K562 (cell line): ENCODE measurements around the gene CALHM3. TPM values are rescaled to one million over a fixed set of nuclear protein-coding genes. Genes with fewer than 3 reads are reported as not detected.

Experiments
- ATAC-seq: fragments of 200-7000 bp; cut with Tn5 transposase; 3 replicates; pipeline ENCODE4 v1.9.1; 2020; ENCODE audit warnings: moderate library complexity
- BruUV-seq: library from RNA; stranded (reverse); fragments of 400-500 nt; replicated peaks from 2 replicates; lab custom pipeline; 2021; lab: Mats Ljungman, UMichigan
- CTCF ChIA-PET: fragments of 300-600 bp; formaldehyde crosslinking; extraction: SDS; loops from one replicate; lab custom pipeline; 2021; ENCODE audit warnings: low intra/inter-chr PET ratio; lab: Yijun Ruan, JAX
- POLR2A ChIA-PET: fragments of 300-600, 350-650 bp; sonication (Branson Sonifier 250); formaldehyde crosslinking; extraction: SDS; loops from one replicate; lab custom pipeline; 2021; ENCODE audit warnings: antibody characterized with exemption, inconsistent platforms; lab: Yijun Ruan, JAX
- DNase-seq, 4 experiments: peaks; one replicate each; pipeline versions ENCODE4 v3.0.0 to v3.0.0-alpha.2; 2011 to 2018; ENCODE audit warnings: low spot score in 3 of 4, mixed read lengths in 3 of 4; ENCODE audit errors: extremely low read depth in 1 of 4
- FAIRE-seq: peaks from 2 replicates; lab custom pipeline; 2011; peaks lifted over from hg19 to GRCh38; lab: Jason Lieb, UNC
- H2AFZ ChIP-seq: 2 replicates; pipeline ENCODE4 v1.6.0; 2011; ENCODE audit warnings: low read depth, low read length, control low read depth, inconsistent platforms
- H3K27ac ChIP-seq: fragments of 200-600 bp; 3 replicates; pipeline ENCODE4 v1.8.0; 2011; ENCODE audit warnings: low read depth, mild to moderate bottlenecking, control low read depth, inconsistent platforms, low read length, moderate library complexity, mixed read lengths; ENCODE audit errors: extremely low read depth
- H3K27me3 ChIP-seq, 2 experiments: fragments of 300-600 bp in 1 of 2; 2 replicates in 1 of 2; 3 replicates in 1 of 2; pipeline versions ENCODE4 v1.6.0 to v1.8.0; 2011; ENCODE audit warnings: inconsistent platforms in 2 of 2, low read length in 2 of 2, mild to moderate bottlenecking in 1 of 2, mixed read lengths in 1 of 2, moderate library complexity in 1 of 2; ENCODE audit not compliant: control insufficient read depth in 2 of 2, insufficient read depth in 2 of 2
- H3K36me3 ChIP-seq: fragments of 300-600 bp; 3 replicates; pipeline ENCODE4 v1.8.0; 2011; ENCODE audit warnings: mild to moderate bottlenecking, low read length, inconsistent platforms; ENCODE audit not compliant: control insufficient read depth, insufficient read depth
- H3K4me1 ChIP-seq, 2 experiments: fragments of 200-600 bp in 1 of 2; replicated peaks in 1 of 2; 2 replicates in 1 of 2; 3 replicates in 1 of 2; pipeline versions ENCODE4 v1.5.1 to v1.8.0; 2011; ENCODE audit warnings: inconsistent platforms in 2 of 2, low read length in 2 of 2, mild to moderate bottlenecking in 1 of 2, mixed read lengths in 1 of 2, moderate library complexity in 1 of 2; ENCODE audit not compliant: control insufficient read depth in 2 of 2, insufficient read depth in 2 of 2
- H3K4me2 ChIP-seq: 2 replicates; pipeline ENCODE4 v1.6.1; 2011; ENCODE audit warnings: low read length, control low read depth, inconsistent platforms, mixed read lengths; ENCODE audit not compliant: insufficient read depth
- H3K4me3 ChIP-seq: fragments of 200-600 bp; sonication (generic), shearing (Covaris generic); 2 replicates; pipeline ENCODE4 v1.5.1; 2016; ENCODE audit warnings: control low read depth, inconsistent platforms
- H3K79me2 ChIP-seq: fragments of 200-600 bp; 3 replicates; pipeline ENCODE4 v1.8.0; 2011; ENCODE audit warnings: low read length, inconsistent platforms; ENCODE audit not compliant: control insufficient read depth, insufficient read depth
- H3K9ac ChIP-seq, 2 experiments: 2 replicates each; pipeline versions ENCODE4 v1.6.0 to v1.6.1; 2011; ENCODE audit warnings: low read depth in 2 of 2, low read length in 2 of 2, control low read depth in 1 of 2, inconsistent platforms in 1 of 2, mild to moderate bottlenecking in 1 of 2, mixed read lengths in 1 of 2; ENCODE audit not compliant: insufficient read depth in 1 of 2
- H3K9me1 ChIP-seq: one replicate; pipeline ENCODE4 v1.6.0; 2011; ENCODE audit warnings: inconsistent platforms, mild to moderate bottlenecking, low read length, moderate library complexity; ENCODE audit not compliant: control insufficient read depth, insufficient read depth
- H3K9me3 ChIP-seq: replicated peaks from 2 replicates; pipeline ENCODE4 v1.5.1; 2011; ENCODE audit warnings: low read depth, low read length, inconsistent platforms; ENCODE audit not compliant: control insufficient read depth, insufficient read depth
- H4K20me1 ChIP-seq: replicated peaks from 2 replicates; pipeline ENCODE4 v1.6.1; 2011; ENCODE audit warnings: low read length, inconsistent platforms, mixed read lengths; ENCODE audit not compliant: control insufficient read depth, insufficient read depth
- CC2D1A ChIP-seq: fragments of 450-650 bp; IDR thresholded peaks from 2 replicates; pipeline ENCODE4 v1.6.1; 2017; ENCODE audit warnings: mild to moderate bottlenecking
- DPF2 ChIP-seq: fragments of 450-650 bp; IDR thresholded peaks from 2 replicates; pipeline ENCODE4 v1.6.1; 2016
- KLF10 ChIP-seq: fragments of 250-450 bp; sonication (Bioruptor Pico); IDR thresholded peaks from 2 replicates; pipeline ENCODE4 v1.6.1; 2021; ENCODE audit warnings: matching md5 sums
- MTA1 ChIP-seq: fragments of 450-650 bp; IDR thresholded peaks from 2 replicates; pipeline ENCODE4 v1.6.1; 2017; ENCODE audit warnings: borderline replicate concordance
- MYC ChIP-seq, 2 experiments: fragments of 250-450 bp in 1 of 2; sonication (Bioruptor Pico) in 1 of 2; IDR thresholded peaks; 2 replicates each; pipeline versions ENCODE4 v1.5.1 to v1.6.1; 2012 to 2021; ENCODE audit warnings: low read depth in 2 of 2, borderline replicate concordance in 1 of 2, improper control_type of control experiment in 1 of 2, low read length in 1 of 2, mild to moderate bottlenecking in 1 of 2, moderate library complexity in 1 of 2
- NCOA4 ChIP-seq: fragments of 450-650 bp; IDR thresholded peaks from 2 replicates; pipeline ENCODE4 v1.6.1; 2018; ENCODE audit warnings: mild to moderate bottlenecking; ENCODE audit not compliant: partially characterized antibody
- NEUROD1 ChIP-seq: fragments of 150-350 bp; IDR thresholded peaks from 2 replicates; pipeline ENCODE4 v1.6.1; 2014; ENCODE audit warnings: borderline replicate concordance, low read length, low read depth; ENCODE audit not compliant: partially characterized antibody
- NFE2L1 ChIP-seq: fragments of 450-650 bp; IDR thresholded peaks from 2 replicates; pipeline ENCODE4 v1.6.1; 2016; ENCODE audit warnings: missing genetic modification characterization, low read depth, mild to moderate bottlenecking, missing compliant biosample characterization, moderate library complexity, borderline replicate concordance
- NFXL1 ChIP-seq: fragments of 450-650 bp; formaldehyde crosslinking; IDR thresholded peaks from 2 replicates; pipeline ENCODE4 v1.4.0; 2021; ENCODE audit warnings: mild to moderate bottlenecking
- POLR2H ChIP-seq: IDR thresholded peaks from 2 replicates; pipeline ENCODE4 v1.6.1; 2016; ENCODE audit warnings: missing genetic modification characterization, low read depth, mild to moderate bottlenecking, control low read depth, missing compliant biosample characterization, moderate library complexity
- U2AF2 ChIP-seq: fragments of 200-400 bp; formaldehyde crosslinking; optimal IDR thresholded peaks from 2 replicates; pipeline ENCODE3; 2017; ENCODE audit warnings: low read depth, mild to moderate bottlenecking, low read length
- XRCC3 ChIP-seq: fragments of 450-650 bp; IDR thresholded peaks from 2 replicates; pipeline ENCODE4 v1.6.1; 2017; ENCODE audit warnings: mild to moderate bottlenecking, moderate library complexity
- ZNF224 ChIP-seq: sonication (generic); formaldehyde crosslinking; IDR thresholded peaks from 2 replicates; pipeline ENCODE4 v1.8.0; 2022; ENCODE audit warnings: mild to moderate bottlenecking, missing genetic modification reagents
- ZNF239 ChIP-seq: fragments of 250-450 bp; sonication (Bioruptor Pico); IDR thresholded peaks from 2 replicates; pipeline ENCODE4 v1.4.0; 2020; ENCODE audit warnings: mild to moderate bottlenecking
- ZNF253 ChIP-seq: fragments of 250-450 bp; sonication (Bioruptor Pico); conservative IDR thresholded peaks from 2 replicates; pipeline ENCODE4 v1.6.1; 2021; ENCODE audit warnings: mild to moderate bottlenecking
- ZNF551 ChIP-seq: fragments of 250-450 bp; sonication (Bioruptor Pico); IDR thresholded peaks from 2 replicates; pipeline ENCODE4 v1.5.0; 2021; ENCODE audit warnings: mild to moderate bottlenecking, moderate library complexity
- WGBS: fragments of 100-300 bp; shearing (Covaris generic); methylation state at CpG from one replicate; pipeline ENCODE4 v1.1.6; 2016; ENCODE audit warnings: low coverage, mixed read lengths; ENCODE audit not compliant: insufficient coverage; ENCODE audit errors: missing lambda C conversion rate; 5-methylcytosine and 5-hydroxymethylcytosine counted together
- in situ Hi-C: fragments of 300-500 bp; cut with MboI; formaldehyde crosslinking; loops from 4 replicates; pipeline ENCODE4 v1.15.0; 2018; ENCODE audit warnings: inconsistent platforms, mixed read lengths
- intact Hi-C: fragments of 100-400 bp; cut with micrococcal nuclease; formaldehyde crosslinking; loops from 2 replicates; pipeline ENCODE4 v1.14.2; 2022
- polyA plus RNA-seq, 8 experiments: library from polyadenylated mRNA; depleted of rRNA in 4 of 8; stranded (reverse) in 5 of 8; unstranded in 3 of 8; fragments of >200 nt; fragmentation: Nextera tagmentation in 2 of 8; fragmentation: Illumina TruSeq in 1 of 8; extraction: Ambion mirVana in 2 of 8; extraction: Trizol in 1 of 8; gene quantifications; 2 replicates each; pipeline versions ENCODE4 v1.2.1 to v1.2.3, GENCODE V29; 2011 to 2014; ENCODE audit warnings: inconsistent platforms in 1 of 8, missing spikeins in 1 of 8
- total RNA-seq, 7 experiments: library from RNA; depleted of rRNA in 6 of 7; stranded (reverse); fragments of >200 nt in 6 of 7; fragmentation: Illumina TruSeq in 2 of 7; extraction: Trizol in 2 of 7; gene quantifications; 2 replicates each; pipeline versions ENCODE4 v1.2.1 to v1.2.3, GENCODE V29; 2011 to 2021; ENCODE audit warnings: low replicate concordance in 1 of 7
- TF ChIP-seq, protein P1 (sequence below): sonication (generic); formaldehyde crosslinking; IDR thresholded peaks from 2 replicates; pipeline ENCODE4 v1.8.1; 2023; ENCODE audit warnings: missing genetic modification reagents, mild to moderate bottlenecking, borderline replicate concordance

The CALHM3 gene
- total and polyA plus RNA-seq, 9 of the 15 experiments (the other 6 are each of a cell fraction or from before 2014, with no cell fraction given) = not detected

DNA sequence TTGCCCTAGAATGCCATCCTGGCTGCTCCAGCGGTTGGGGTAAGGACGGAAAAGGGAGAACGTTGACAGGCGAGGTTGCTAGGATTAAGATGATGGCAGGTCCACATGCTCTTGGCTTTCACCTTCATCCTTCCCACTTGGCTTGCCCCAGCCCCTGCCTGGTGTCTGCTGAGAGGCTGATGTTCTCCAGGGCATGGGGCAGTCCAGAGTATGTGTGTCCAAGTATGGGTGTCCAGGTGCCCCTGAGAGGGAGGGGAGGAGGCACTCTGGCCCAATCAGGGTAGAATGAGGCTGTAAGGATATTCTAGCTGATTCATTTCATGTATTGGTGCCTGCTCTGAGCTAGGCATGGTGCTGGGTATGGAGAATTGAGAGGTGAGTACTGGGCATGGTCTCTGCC, 27.0 kb upstream of the CALHM3 start:
- in situ Hi-C loops = no loop called here
- DNase-seq = no peak
- 59% methylated on average over 2 of the region's 4 CpGs for WGBS
- BruUV-seq = no TSS peak
- Histone ChIP-seq H3K4me1 (peaks cover 0 to 10% of the 10 kb centered on the region in 2 experiments; a peak in 4 of 5 replicates), H3K9me1 (no peaks in the 10 kb centered on the region), H3K9me3 (no peaks in the 10 kb centered on the region), H3K9ac (no peak overlapping the region), H2AFZ (no peak overlapping the region), H3K27me3 (peaks cover 2 to 31% of the 10 kb centered on the region in 2 experiments; a peak in 3 of 5 replicates), H3K4me2 (no peak overlapping the region), H3K79me2 (no peaks in the 10 kb centered on the region), H3K4me3 (no peak overlapping the region), H4K20me1 (no peaks in the 10 kb centered on the region), H3K36me3 (no peaks in the 10 kb centered on the region), H3K27ac (no peak overlapping the region)
- no peak for FAIRE-seq
- no peak for ATAC-seq
- ChIA-PET CTCF (no interaction called here), POLR2A (no interaction called here)
- TF ChIP-seq NFXL1 (CRISPR knock-in tag) (no peak), MYC (IDR thresholded peaks at IDR 0.05; ENCODE audit: low read depth, low read length) (no peak), MYC (CRISPR knock-in tag; IDR thresholded peaks at IDR 0.05; ENCODE audit: borderline replicate concordance, low read depth) (no peak), U2AF2 (no peak), ZNF239 (CRISPR knock-in tag) (no peak), NFE2L1 (tag) (no peak), NCOA4 (no peak), CC2D1A (no peak), DPF2 (no peak), MTA1 (no peak), ZNF551 (CRISPR knock-in tag) (no peak), POLR2H (tag) (no peak), ZNF224 (CRISPR knock-in tag) (no peak), KLF10 (CRISPR knock-in tag) (no peak), ZNF253 (CRISPR knock-in tag) (no peak), XRCC3 (no peak), NEUROD1 (no peak)
- TF ChIP-seq, protein P1, sequence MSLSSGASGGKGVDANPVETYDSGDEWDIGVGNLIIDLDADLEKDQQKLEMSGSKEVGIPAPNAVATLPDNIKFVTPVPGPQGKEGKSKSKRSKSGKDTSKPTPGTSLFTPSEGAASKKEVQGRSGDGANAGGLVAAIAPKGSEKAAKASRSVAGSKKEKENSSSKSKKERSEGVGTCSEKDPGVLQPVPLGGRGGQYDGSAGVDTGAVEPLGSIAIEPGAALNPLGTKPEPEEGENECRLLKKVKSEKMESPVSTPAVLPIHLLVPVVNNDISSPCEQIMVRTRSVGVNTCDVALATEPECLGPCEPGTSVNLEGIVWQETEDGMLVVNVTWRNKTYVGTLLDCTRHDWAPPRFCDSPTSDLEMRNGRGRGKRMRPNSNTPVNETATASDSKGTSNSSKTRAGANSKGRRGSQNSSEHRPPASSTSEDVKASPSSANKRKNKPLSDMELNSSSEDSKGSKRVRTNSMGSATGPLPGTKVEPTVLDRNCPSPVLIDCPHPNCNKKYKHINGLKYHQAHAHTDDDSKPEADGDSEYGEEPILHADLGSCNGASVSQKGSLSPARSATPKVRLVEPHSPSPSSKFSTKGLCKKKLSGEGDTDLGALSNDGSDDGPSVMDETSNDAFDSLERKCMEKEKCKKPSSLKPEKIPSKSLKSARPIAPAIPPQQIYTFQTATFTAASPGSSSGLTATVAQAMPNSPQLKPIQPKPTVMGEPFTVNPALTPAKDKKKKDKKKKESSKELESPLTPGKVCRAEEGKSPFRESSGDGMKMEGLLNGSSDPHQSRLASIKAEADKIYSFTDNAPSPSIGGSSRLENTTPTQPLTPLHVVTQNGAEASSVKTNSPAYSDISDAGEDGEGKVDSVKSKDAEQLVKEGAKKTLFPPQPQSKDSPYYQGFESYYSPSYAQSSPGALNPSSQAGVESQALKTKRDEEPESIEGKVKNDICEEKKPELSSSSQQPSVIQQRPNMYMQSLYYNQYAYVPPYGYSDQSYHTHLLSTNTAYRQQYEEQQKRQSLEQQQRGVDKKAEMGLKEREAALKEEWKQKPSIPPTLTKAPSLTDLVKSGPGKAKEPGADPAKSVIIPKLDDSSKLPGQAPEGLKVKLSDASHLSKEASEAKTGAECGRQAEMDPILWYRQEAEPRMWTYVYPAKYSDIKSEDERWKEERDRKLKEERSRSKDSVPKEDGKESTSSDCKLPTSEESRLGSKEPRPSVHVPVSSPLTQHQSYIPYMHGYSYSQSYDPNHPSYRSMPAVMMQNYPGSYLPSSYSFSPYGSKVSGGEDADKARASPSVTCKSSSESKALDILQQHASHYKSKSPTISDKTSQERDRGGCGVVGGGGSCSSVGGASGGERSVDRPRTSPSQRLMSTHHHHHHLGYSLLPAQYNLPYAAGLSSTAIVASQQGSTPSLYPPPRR (CRISPR knock-in tag) = no peak
- intact Hi-C loops = no loop called here
